ENCODE results near the gene PCNX3. TPM values are rescaled to one million over a fixed set of nuclear protein-coding genes. Genes with fewer than 3 reads are reported as not detected.
A peak's percentile ranks its signal among the peaks of the same experiment; 100 is the strongest.
"Not testable (repeated sequence)": the region's sequence is repeated elsewhere in the genome, so short reads cannot be mapped to it uniquely, and the experiment has no call there.

Gene PCNX3
- total and polyA plus RNA-seq, 4 donors, result 13.9 to 53.8 (median 20.4) TPM

GRCh38 chr11:65636108-65637031 lies 20.8 kb downstream of the PCNX3 start:
- TF ChIP-seq, protein P1, sequence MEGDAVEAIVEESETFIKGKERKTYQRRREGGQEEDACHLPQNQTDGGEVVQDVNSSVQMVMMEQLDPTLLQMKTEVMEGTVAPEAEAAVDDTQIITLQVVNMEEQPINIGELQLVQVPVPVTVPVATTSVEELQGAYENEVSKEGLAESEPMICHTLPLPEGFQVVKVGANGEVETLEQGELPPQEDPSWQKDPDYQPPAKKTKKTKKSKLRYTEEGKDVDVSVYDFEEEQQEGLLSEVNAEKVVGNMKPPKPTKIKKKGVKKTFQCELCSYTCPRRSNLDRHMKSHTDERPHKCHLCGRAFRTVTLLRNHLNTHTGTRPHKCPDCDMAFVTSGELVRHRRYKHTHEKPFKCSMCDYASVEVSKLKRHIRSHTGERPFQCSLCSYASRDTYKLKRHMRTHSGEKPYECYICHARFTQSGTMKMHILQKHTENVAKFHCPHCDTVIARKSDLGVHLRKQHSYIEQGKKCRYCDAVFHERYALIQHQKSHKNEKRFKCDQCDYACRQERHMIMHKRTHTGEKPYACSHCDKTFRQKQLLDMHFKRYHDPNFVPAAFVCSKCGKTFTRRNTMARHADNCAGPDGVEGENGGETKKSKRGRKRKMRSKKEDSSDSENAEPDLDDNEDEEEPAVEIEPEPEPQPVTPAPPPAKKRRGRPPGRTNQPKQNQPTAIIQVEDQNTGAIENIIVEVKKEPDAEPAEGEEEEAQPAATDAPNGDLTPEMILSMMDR (IDR thresholded peaks at IDR 0.05; ENCODE audit: control extremely low read depth, extremely low read depth), result no peak
- Histone ChIP-seq H3K36me3 (ENCODE audit: control insufficient read depth in 4 of 4, insufficient read depth in 4 of 4, low read length in 4 of 4) (peaks cover 0 to 47% (median 15%) of the 10 kb centered on the region in 4 donors), H3K4me3 (no peak overlapping the region), H3K9me3 (ENCODE audit: control insufficient read depth in 4 of 4, insufficient read depth in 3 of 4, low read length in 3 of 4) (no peaks in the 10 kb centered on the region), H3K4me1 (ENCODE audit: control insufficient read depth in 5 of 5, insufficient read depth in 5 of 5, low read length in 5 of 5) (peaks cover 0 to 16% (median 3%) of the 10 kb centered on the region in 5 donors), H3K27me3 (ENCODE audit: control insufficient read depth in 3 of 3, insufficient read depth in 3 of 3, low read length in 2 of 3) (no peaks in the 10 kb centered on the region), H3K27ac (ENCODE audit: low read depth in 1 of 2, low read length in 1 of 2) (peak overlapping the region in 1 of 2 donors; percentile 26), H3K9ac (ENCODE audit: insufficient read depth in 1 of 2, low read length in 2 of 2) (no peak overlapping the region)
- ATAC-seq (ENCODE audit: insufficient read depth, low FRiP score) (no peak), DNase-seq (no peak)
- 94 to 97% methylated on average over 27 to 28 of the region's 28 CpGs for WGBS, 2 donors

DNA sequence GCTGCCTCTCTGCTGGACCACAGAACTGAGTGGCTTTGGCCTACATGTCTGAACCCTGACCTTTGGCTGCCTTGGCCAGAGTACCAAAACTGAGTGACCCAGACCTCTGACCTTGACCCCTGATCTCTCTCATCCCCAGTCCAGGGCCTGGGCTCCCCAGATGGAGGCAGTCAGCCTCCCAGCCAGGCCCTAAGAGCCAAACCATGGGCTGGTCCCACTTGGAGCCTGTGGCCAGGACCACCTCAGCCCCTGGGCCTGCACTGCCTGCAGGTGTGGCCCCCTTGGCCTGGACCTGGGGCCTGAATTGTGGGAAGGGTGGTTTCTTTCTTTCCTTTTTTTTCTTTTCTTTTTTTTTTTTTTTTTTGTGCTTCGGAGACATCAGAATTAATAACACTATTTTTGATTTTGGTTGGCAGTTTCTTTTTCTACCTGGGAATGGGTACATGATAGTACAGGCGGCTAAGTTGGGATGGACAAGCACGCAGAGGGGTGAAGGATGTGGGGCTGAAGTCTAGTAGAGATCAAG lies 21.5 kb downstream of the PCNX3 start:
- TF ChIP-seq, protein P1 (IDR thresholded peaks at IDR 0.05; ENCODE audit: control extremely low read depth, extremely low read depth), result no peak
- Histone ChIP-seq H3K27me3 (ENCODE audit: control insufficient read depth in 3 of 3, insufficient read depth in 3 of 3, low read length in 2 of 3) (no peaks in the 10 kb centered on the region), H3K4me1 (ENCODE audit: control insufficient read depth in 5 of 5, insufficient read depth in 5 of 5, low read length in 5 of 5) (peaks cover 0 to 22% (median 3%) of the 10 kb centered on the region in 5 donors), H3K36me3 (ENCODE audit: control insufficient read depth in 4 of 4, insufficient read depth in 4 of 4, low read length in 4 of 4) (peaks cover 0 to 41% (median 16%) of the 10 kb centered on the region in 4 donors), H3K9me3 (ENCODE audit: control insufficient read depth in 4 of 4, insufficient read depth in 3 of 4, low read length in 3 of 4) (no peaks in the 10 kb centered on the region), H3K27ac (ENCODE audit: low read depth in 1 of 2, low read length in 1 of 2) (peak overlapping the region in 1 of 2 donors; percentile 50), H3K4me3 (no peak overlapping the region), H3K9ac (ENCODE audit: insufficient read depth in 1 of 2, low read length in 2 of 2) (no peak overlapping the region)
- ATAC-seq (ENCODE audit: insufficient read depth, low FRiP score), result no peak
- no peak for DNase-seq
- WGBS, 2 donors, result 83 to 92% methylated on average over 3 of the region's 3 CpGs

GRCh38 chr11:65637794-65638419 lies 22.3 kb downstream of the PCNX3 start, which contains the start of gene SIPA1:
Gene SIPA1, plus strand, starts transcription at chr11:65638101. Its CDS starts 2,821 bp downstream, at chr11:65640922.
- DNase-seq, result peak; percentile 81 to 87 (median 83)
- peaks cover 0 to 26% (median 3%) of the 10 kb centered on the region in 5 donors for H3K4me1 ChIP-seq (ENCODE audit: control insufficient read depth in 5 of 5, insufficient read depth in 5 of 5, low read length in 5 of 5)

GRCh38 chr11:65639228-65639597 lies 23.6 kb downstream of the PCNX3 start:
- ATAC-seq (ENCODE audit: insufficient read depth, low FRiP score); H3K9me3 ChIP-seq (ENCODE audit: control insufficient read depth in 4 of 4, insufficient read depth in 3 of 4, low read length in 3 of 4); DNase-seq; H3K27me3 ChIP-seq (ENCODE audit: control insufficient read depth in 3 of 3, insufficient read depth in 3 of 3, low read length in 2 of 3); H3K4me3 ChIP-seq; H3K9ac ChIP-seq (ENCODE audit: insufficient read depth in 1 of 2, low read length in 2 of 2): not testable (repeated sequence)
- peaks cover 0 to 49% (median 13%) of the 10 kb centered on the region in 4 donors for H3K36me3 ChIP-seq (ENCODE audit: control insufficient read depth in 4 of 4, insufficient read depth in 4 of 4, low read length in 4 of 4)
- 74 to 76% methylated on average over 9 of the region's 9 CpGs for WGBS, 2 donors
- H3K27ac ChIP-seq (ENCODE audit: low read depth in 1 of 2, low read length in 1 of 2), result peak overlapping the region in 1 of 2 donors; percentile 92
- peaks cover 0 to 24% (median 3%) of the 10 kb centered on the region in 5 donors for H3K4me1 ChIP-seq (ENCODE audit: control insufficient read depth in 5 of 5, insufficient read depth in 5 of 5, low read length in 5 of 5)

More at GRCh38 chr11:65637794-65638419, 22.3 kb downstream of the PCNX3 start, which contains the start of gene SIPA1:
- Histone ChIP-seq H3K9ac (ENCODE audit: insufficient read depth in 1 of 2, low read length in 2 of 2) (no peak within 1 kb of the TSS), H3K27ac (ENCODE audit: low read depth in 1 of 2, low read length in 1 of 2) (peak within 1 kb of the TSS; percentile 37 to 94), H3K27me3 (ENCODE audit: control insufficient read depth in 3 of 3, insufficient read depth in 3 of 3, low read length in 2 of 3) (no peaks in the 10 kb centered on the region), H3K4me3 (peak within 1 kb of the TSS; percentile 72), H3K9me3 (ENCODE audit: control insufficient read depth in 4 of 4, insufficient read depth in 3 of 4, low read length in 3 of 4) (no peaks in the 10 kb centered on the region), H3K36me3 (ENCODE audit: control insufficient read depth in 4 of 4, insufficient read depth in 4 of 4, low read length in 4 of 4) (peaks cover 0 to 46% (median 16%) of the 10 kb centered on the region in 4 donors)
- WGBS, 2 donors, result 3 to 7% methylated on average over 33 to 46 of the region's 46 CpGs
- TF ChIP-seq, protein P1 (IDR thresholded peaks at IDR 0.05; ENCODE audit: control extremely low read depth, extremely low read depth), result peak; percentile 30
- ATAC-seq (ENCODE audit: insufficient read depth, low FRiP score), result peak; percentile 87

All from lung (tissue), 12 donors.